Neural progenitor cell (in vitro differentiated cells): ENCODE data around the gene MAN2A2.

Source experiments
- EZH2 ChIP-seq: fragments of 200-600 bp; sonication (generic); IDR thresholded peaks from 2 replicates; pipeline ENCODE4 v1.6.1; 2017; ENCODE audit warnings: antibody characterized with exemption, mild to moderate bottlenecking, moderate library complexity
- EZH2phosphoT487 ChIP-seq: fragments of 200-600 bp; sonication (generic); IDR thresholded peaks from 2 replicates; pipeline ENCODE4 v1.6.1; 2017; ENCODE audit warnings: antibody characterized with exemption
- TF ChIP-seq, protein P1 (sequence below): fragments of 200-600 bp; sonication (generic); IDR thresholded peaks from 2 replicates; pipeline ENCODE4 v1.5.1; 2017; ENCODE audit warnings: antibody characterized with exemption, mild to moderate bottlenecking

DNA sequence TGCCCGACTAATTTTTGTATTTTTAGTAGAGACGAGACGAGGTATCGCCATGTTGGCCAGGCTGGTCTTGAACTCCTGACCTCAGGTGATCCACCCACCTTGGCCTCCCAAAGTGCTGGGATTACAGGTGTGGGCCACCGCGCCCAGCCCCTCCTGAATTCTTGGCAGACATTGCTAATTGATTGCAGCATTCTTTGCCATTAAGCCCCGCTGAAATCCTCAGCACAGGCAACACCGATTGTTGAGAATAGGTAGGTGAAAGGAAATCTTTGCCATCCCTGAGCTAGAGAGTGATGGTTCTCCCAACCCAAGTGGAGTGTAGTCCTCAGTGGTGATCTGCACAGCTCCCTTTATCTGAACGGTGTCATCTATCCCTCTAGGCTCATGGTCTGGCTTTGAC lies 1.6 kb downstream of the MAN2A2 start:
- TF ChIP-seq EZH2phosphoT487 (no peak), EZH2 (no peak)
- TF ChIP-seq, protein P1, sequence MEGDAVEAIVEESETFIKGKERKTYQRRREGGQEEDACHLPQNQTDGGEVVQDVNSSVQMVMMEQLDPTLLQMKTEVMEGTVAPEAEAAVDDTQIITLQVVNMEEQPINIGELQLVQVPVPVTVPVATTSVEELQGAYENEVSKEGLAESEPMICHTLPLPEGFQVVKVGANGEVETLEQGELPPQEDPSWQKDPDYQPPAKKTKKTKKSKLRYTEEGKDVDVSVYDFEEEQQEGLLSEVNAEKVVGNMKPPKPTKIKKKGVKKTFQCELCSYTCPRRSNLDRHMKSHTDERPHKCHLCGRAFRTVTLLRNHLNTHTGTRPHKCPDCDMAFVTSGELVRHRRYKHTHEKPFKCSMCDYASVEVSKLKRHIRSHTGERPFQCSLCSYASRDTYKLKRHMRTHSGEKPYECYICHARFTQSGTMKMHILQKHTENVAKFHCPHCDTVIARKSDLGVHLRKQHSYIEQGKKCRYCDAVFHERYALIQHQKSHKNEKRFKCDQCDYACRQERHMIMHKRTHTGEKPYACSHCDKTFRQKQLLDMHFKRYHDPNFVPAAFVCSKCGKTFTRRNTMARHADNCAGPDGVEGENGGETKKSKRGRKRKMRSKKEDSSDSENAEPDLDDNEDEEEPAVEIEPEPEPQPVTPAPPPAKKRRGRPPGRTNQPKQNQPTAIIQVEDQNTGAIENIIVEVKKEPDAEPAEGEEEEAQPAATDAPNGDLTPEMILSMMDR, result no peak
